HG03378 (cell line): ENCODE data around the gene CCDC141.

Experiments
- ATAC-seq: cut with Tn5 transposase; IDR thresholded peaks from one replicate; pipeline ENCODE4 v1.9.1; 2021; ENCODE audit warnings: mild to moderate bottlenecking, moderate library complexity; ENCODE audit not compliant: unreplicated experiment

The CCDC141 gene

DNA sequence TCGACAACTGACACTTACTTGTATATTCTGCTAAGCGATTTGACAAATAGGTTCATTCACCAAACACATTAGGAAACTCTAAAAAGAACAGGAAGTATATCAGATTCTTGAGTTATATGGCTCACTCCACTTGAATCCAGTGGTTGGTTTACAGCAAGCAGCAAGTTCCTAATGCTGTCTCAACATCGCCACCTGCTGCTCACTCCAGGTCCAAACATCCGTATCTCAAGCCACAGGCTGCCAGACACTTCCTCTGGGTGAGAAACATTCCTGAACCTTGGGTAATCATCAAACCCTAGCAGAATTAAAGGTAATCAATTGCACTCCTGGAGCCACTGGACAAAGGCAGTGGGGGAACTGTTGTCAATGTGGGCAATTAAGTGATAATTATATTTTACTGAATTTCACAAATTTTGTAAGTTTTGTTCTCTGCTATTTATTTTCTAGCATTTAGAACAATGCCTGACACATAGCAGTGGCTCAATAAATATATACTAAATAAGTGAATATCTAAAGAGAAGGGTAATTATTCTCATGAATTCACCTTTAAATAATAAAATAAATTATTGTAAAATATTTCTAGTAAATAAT is 135.6 kb downstream of the CCDC141 start:
- peak; percentile 93 for ATAC-seq

DNA sequence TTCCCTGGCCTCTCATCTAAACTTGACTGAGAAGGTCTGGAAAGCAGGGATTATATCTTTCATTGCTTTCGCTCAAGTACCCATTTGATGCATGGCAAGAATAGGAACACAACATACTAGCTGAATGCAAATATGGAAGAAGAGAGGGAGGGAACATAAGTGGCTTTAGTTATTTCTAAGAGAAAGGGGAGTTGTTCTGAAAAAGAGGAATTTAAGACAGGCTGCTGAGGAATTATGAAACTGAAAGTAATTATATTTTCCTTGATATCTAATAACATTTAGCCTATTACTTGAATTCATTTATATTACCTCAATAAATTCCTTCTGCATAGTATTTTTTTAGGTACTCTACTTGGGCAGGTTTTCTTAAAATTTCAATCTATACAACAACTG is 136.9 kb downstream of the CCDC141 start:
- no peak for ATAC-seq

DNA sequence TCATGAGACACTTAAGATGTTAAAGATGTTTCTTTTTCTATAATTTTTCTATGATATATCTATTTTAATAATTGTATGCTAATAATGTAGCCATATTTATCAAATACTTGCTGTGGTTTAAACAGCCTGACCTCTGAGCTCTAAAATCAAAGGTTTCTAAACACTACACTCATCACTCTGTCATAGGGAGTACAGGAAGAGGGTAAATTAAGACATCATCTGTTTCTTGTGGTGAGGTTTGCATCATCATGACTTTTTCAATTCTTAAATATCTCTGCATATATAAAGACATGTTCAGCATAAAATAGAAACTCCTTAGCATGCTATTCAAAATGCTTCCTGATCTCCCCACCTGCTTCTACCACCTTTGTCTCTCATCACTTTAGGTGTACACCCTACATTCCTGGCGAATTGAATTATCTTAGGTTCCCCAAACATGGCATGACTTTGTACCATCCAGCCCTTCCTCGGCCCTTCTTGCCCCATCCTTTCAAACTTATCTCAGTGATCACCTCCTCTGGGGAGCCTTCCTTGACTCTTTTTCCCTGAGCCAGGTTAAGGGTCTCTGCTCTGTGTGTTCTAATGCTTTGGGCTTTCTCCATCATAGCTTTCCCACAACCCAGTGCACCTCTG is 137.4 kb downstream of the CCDC141 start:
- no peak for ATAC-seq

DNA sequence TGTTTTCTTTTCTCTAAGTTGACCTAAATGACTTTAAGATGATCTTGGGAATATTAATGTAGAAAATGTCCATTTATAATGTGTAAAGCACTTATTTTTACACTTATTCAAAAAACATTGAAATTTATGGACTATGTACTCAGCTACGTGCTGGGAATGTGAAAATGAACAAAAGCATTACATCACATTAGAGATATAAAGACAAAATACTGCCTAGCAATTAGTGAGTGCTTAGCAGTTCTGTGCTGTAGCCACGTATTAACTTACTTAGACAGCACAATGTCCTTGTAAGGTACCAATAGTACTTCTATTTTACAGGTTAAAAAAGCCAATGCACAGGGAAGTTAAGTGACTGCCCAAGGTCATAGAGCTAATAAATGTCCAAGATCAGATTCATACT is 138.9 kb downstream of the CCDC141 start:
- no peak for ATAC-seq

DNA sequence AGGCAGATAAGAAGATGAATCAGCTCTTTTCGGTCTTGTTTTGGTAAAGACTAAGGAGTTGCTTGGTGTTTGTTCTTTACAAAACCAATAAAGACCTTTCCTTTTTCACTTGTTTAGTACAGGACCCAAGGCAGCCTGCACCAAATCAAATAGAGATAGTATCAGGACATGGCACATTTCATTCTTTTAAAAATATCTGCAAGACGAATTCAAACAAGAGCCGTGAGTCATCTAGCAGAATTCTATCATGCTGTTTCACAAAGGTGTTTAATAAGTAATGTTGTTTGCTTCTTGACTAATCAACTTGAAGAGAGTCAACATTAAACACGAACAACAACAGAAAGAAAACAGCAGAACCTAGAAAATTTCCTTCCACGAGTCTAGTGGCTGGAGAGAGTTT is 139.9 kb downstream of the CCDC141 start:
- no peak for ATAC-seq

DNA sequence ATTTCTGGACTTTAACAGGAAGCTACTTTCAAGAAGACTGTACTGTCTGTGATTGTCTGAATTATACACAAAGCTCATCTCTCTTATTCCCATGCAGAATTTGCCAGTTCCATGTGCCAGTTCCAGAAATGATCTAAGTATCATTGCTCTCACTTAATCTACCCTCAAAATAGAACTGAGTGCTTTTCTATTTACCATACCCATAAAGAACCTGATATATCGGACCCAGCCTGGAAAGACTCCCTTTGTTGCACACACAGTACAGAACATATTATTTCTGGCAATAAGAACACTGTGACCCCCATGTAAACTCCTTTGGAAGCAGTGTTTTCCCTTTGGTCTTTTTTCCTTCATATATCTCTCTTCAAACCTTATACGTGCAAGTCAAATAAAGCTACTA is 140.4 kb downstream of the CCDC141 start:
- ATAC-seq, result no peak

DNA sequence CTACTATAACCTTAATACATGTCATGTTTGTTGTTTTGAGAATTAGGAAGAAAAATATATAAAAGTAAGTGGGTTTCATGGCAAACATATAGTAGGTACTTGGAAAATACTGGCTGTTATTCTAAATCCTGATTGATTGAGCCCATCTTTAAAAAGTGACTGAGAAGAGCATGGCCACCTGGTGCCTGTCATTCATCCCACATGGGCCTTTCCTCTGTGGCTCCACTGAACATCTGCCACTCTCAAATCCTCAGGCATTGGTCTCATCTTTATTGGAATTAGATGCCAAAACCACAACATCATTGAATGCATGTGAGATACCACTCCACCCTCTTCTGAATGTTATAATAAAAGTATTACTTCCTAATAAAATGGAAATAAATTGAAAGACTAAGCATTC is 141.1 kb downstream of the CCDC141 start:
- no peak for ATAC-seq

DNA sequence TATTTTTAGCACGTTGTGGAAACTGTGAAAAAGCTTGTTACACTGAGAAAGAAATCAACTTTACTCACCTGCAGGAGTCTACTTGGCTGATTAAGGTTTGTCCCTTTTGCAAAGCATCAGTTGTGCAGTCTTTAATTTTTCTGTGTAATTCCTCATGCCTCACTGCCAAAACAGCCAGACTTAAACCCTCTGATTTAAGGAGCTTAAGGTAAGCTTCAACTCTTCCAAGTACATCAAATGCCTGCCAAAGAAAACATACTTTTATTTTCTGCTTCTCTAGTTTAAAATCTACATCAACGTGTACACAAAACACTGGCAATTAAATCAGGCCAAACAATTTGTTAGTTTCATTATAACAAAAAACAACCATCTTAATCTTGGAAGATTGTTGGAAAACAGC is 144.7 kb downstream of the CCDC141 start:
- no peak for ATAC-seq

DNA sequence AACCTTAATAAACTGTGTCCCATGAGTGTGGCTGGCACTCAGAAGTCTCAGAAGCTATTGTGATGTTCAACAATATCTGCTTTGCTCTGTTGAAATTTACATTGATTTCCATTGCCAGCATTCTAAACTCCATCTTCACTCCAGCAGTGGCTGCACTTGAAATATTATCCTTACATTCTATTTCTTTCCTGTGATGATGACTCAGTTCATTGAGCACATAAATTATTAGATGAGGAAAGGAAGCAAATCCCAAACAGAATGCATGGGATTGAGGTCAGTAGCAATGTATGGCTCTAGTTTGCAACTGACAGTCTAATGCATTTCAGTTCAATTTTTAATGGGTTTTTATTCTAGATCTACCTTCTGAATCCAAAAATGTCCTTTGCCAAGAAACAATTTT is 150.3 kb downstream of the CCDC141 start:
- no peak for ATAC-seq

DNA sequence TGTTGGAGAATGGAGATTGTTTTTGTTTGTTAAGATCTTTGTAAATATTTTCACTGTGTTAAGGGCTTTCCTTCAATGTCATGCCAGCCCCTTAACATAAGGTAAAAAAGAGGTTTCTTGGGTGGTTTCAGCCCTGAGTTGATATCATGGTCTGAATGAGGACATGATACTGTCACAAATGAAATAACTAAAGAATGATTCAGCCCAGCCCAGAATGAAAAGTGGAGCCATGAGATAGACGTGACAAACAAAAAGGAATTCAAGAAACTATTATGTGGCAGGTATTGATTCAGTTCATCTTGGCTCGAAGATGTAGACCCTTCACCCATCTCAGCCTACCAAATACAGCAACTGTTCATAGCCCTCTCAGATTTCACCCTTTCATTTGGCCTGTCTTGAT is 154.1 kb downstream of the CCDC141 start:
- no peak for ATAC-seq

DNA sequence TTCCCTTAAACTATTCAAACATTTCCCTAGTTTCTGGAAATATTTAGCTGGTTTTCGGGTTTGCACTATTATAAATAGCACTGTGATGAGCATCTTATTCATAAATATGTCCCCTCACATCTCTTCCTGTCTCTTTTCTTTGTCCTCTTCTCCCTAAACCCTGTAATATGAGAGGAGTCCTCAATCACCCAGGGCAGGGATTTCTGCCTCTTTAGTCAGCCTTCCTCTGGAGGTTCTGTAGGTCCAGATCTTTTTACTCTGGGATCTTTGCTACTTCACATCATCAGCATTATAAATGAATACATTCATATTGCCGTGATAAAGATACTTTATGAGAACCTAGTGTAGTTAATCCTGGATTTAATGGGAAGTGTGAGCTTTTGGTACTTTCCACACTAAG is 154.8 kb downstream of the CCDC141 start:
- ATAC-seq, result no peak

DNA sequence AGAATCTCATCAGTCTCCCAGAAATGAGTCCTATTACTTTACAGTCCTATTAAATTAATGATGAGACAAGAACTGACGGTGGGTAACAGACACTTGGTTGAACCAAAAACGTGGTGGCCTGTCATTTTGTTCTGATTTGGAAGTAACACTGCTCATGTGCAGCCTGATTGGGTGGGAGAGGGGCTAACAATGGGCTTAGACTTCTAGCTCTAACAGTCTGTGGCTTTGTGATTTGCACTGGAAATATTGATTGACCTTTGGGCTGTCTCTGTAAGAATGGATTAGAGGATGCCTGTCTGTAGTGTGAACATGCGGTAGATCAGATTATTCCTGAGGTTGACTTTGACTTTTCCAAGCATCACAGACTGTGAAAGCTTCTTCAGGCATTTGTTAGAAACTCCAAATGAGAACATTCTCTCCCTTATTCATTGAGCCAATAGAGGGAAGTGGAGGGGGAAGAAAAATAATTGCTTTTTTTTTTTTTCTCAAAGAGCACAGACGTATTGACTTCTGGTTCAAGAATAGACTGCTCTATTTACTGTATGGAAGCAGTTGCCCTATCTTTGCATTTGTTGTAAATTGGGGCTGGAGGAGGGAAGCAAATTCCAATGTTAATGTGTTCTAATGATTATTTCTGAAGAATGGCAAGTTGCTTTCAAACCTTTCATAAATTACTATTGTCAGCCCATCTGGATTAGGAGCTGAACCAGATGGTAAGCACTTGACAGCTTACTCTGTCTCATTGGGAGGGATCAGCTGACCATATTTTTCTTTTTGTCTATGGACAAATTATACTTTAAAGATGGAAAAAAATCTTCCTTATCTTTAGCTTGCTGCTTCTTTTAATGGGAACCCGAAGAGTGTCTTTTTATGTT is 156.9 kb downstream of the CCDC141 start:
- no peak for ATAC-seq

DNA sequence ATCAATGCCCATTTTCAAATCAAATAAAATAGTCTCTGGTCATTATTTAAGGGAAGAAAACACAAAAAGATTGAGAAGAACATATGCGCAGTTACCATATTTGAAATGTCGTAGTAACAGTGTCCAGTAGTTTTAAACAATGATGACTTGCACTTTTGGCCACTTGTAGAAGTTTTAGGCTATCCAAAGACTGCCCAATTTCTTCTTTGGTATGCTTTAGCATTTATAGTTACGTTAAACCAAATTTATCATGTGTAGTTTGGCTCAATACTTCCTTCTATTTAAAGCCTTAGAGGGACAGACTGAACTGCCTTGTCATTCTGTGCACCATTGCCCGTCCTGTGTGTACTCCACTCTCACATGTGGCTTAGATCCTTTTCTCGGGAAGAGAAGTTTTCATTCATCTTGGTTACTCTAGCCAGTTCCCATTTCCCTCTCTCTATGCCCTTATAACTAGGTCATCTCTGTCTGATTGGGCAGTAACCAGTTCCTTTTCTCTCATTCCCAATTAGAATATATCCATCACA is 157.9 kb downstream of the CCDC141 start:
- no peak for ATAC-seq

DNA sequence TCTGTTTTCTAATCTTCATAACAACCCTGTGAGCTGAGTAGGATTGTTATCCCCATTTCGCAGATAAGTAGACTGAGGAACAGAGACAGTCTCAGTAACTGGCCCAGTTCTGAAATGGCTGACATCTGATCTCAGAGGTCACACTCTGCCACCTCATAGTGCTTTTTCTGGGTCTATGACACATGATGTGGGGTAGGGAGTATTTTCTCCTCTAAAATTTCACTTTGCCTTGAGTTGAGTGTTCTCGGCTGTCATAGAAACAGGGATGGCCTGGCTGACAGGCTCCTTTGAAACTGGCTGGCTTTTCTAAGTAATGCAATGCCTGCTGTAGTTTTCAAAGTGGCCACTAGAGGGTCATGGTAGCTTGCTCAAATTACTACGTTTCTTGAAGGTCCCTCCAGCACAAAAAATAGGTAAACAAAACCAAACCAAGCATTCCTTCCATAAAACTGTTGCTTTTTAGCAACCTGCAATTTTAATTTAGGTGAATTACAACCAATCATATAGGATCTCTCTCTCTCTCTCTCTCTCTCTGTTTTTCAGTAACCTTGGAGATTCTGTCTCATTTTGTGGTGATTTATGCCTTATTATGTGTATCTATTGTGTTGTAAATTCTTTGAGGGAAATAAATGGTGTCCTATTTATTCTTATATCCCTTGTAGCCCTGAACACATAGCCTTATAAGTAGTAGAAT is 158.5 kb downstream of the CCDC141 start:
- ATAC-seq, result peak; percentile 91

DNA sequence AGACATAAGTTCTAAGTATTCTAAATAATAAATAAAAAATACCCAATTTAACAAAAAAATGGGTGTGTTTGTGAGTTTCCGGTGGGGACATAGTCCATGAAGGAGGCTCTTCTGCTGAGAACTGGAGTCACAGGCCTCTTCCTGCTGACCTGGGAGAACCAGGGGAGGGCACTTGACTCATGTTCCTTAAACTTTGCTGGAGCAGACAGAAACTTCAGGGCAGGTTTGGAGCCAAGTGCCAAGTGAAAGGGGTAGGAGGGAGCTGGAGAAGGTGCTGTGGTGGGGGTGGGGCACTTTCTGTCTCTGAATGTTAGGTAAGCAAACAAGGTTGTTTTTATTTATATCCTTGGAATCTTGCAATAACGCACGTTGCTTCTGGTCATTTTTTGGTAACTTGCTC is 163.9 kb downstream of the CCDC141 start:
- no peak for ATAC-seq

DNA sequence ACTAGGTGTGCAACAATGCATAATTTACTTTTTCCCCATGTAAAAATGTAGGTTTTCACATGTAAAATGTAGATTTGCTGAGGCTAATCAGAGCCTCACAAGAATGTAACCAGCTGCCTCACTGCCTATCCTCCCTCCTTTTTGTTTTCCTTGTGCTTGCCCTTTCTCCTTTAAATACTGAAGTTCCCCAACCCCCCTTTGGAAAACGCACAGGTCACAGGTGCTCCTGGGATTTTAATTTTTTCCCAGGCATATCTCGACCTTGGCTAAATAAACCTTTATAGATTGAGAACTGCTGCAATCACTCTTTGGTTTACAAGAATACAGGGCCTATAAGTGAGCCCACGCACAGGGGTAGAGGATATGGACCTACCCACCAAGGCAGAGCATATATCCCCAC is 165.5 kb downstream of the CCDC141 start:
- ATAC-seq, result no peak

DNA sequence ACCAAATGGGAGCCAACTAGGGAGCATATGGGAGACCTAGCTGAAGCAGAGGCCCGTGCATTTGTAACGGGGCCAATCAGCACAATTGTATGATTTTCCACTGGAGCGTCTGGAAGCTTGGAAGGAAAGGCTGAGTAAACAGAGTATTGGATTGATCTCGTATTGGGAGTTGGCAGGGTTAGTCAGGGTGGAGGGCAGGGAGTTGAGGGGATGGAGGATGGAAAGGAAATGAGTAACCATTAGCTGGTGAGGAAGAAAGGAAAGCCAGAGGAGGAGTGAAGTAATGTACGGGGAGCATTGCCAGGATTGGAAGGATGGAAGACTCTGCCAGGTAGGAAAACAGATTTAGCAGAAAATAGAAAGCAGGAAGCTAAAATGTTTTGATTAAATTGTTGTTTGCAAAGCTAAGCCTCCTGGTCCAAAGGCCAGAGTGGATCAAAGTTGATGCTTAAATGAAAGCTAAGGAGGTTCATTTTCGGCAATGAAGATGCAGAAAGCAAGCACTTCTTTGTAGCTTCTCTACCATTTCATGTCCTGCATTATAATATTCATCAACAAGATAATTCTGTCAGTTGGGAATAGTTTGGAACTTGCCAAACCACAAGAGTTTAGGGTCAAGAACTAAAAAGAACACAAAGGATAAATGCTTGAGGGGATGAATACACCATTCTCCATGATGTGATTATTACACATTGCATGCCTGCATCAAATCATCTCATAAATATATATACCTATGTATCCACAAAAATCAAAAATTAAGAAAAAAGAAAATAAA is 167.1 kb downstream of the CCDC141 start:
- ATAC-seq, result no peak

DNA sequence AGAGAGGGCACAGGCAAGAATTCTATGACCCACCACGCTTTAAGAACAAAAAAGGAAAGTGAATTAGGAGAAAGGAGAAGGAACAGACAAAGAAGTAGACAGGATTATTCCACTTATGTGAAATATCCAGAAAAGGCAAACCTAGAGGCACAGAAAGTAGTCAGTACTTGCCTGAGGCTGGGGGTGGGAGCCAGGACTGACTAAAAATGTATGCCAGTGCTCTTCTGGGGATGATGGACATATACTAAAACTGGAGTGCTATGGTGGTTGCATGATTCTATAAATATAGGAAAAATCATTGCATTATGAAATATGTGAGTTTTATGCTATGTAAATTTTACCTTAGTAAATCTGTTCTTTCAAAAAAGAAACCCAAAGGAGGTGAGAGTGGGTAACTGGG is 168.9 kb downstream of the CCDC141 start:
- ATAC-seq, result no peak

DNA sequence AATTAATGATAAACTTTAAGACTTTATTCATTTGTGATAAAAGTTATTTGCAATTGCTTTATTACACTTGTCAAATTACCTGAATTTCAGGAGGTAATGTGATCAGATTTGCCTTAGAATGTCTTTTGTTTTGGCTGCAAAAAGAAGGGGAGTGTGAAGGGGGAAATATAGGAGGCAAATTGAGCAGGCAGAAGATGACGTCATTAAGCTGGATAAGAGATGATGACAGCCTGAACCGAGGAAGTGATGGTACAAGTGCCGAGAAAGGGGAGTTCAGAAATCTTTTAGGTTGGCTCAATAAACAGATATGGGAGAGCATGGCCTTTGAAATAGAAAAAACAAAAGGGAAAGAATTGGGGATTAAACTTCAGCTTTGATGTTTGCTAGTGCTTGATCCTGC is 169.7 kb downstream of the CCDC141 start:
- ATAC-seq, result no peak

DNA sequence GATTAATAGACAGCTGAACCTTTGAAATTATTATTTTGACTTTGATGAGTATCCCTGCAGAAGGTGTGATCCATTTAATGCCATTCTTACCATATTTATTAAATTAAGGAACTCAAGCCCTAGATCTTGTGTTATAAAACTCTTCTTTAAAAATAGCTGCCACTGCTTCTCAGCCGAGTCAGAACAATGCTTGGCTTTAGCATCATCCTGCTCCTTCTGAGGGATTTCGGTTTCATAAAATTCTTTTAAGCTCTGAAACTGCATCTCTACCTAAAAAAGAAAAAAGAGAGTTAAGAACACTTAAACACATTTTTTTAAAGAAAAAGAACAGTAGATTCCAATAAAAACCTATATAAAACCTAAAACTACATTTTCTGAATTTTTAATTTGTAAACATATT is 172.1 kb downstream of the CCDC141 start:
- no peak for ATAC-seq
